K562 (cell line): Measurements from ENCODE around the gene NUCKS1.

ENCODE experiments used
- PHF8 ChIP-seq: fragments of 200-600 bp; sonication (generic); IDR thresholded peaks from 2 replicates; pipeline ENCODE4 v1.6.1; 2012; ENCODE audit warnings: mixed run types, mild to moderate bottlenecking, inconsistent platforms, low read length, moderate library complexity, borderline replicate concordance
- SMAD2 ChIP-seq: fragments of 150-350 bp; IDR thresholded peaks from 2 replicates; pipeline ENCODE4 v1.6.1; 2014; ENCODE audit warnings: low read depth, mild to moderate bottlenecking, low read length
- ZNF174 ChIP-seq: fragments of 250-450 bp; sonication (Bioruptor Pico); IDR thresholded peaks from 2 replicates; pipeline ENCODE4 v1.4.0; 2020; ENCODE audit warnings: mild to moderate bottlenecking
- TF ChIP-seq, protein P1 (sequence below), 3 experiments: IDR thresholded peaks in 2 of 3; conservative IDR thresholded peaks in 1 of 3; 2 replicates each; pipeline ENCODE4 v1.5.1; 2011 to 2012; ENCODE audit warnings: low read length in 3 of 3, mild to moderate bottlenecking in 3 of 3, control low read depth in 2 of 3, improper control_type of control experiment in 1 of 3, inconsistent platforms in 1 of 3, low read depth in 1 of 3, mixed read lengths in 1 of 3, moderate library complexity in 1 of 3; ENCODE audit not compliant: insufficient read depth in 2 of 3
- TF ChIP-seq, protein P2 (sequence below), 3 experiments: fragments of 200-800 bp in 1 of 3; sonication (Bioruptor generic) in 1 of 3; sonication (generic) in 1 of 3; formaldehyde crosslinking in 1 of 3; IDR thresholded peaks; 2 replicates each; pipeline versions ENCODE4 v1.6.1 to v1.8.0; 2016 to 2022; ENCODE audit warnings: mild to moderate bottlenecking in 2 of 3, missing compliant biosample characterization in 2 of 3, missing genetic modification characterization in 2 of 3, missing genetic modification reagents in 1 of 3
- TF ChIP-seq, protein P3 (sequence below): fragments of 250-450 bp; sonication (Bioruptor Pico); IDR thresholded peaks from 2 replicates; pipeline ENCODE4 v1.5.0; 2022; ENCODE audit warnings: mild to moderate bottlenecking

DNA sequence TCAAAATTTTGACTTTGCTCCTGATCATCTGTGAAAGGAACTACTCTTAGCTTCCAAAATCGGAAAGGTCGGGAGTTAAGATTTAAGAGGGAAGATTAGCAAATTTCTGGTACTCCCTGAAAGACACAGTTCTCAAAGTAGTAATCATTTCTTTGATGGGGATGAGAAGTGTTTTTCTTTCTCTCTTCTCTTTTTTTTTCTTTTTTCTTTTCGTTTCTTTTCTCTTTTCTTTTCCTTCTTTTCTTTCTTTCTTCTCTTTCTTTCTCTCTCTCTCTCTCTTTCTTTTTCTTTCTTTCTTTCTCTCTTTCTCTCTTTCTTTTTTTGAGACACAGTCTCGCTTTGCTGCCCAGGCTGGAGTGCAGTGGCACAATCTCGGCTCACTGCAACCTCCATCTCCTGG is 30.4 kb upstream of the NUCKS1 start:
- TF ChIP-seq SMAD2 (no peak), ZNF174 (CRISPR knock-in tag) (no peak), PHF8 (no peak)
- TF ChIP-seq, protein P1, sequence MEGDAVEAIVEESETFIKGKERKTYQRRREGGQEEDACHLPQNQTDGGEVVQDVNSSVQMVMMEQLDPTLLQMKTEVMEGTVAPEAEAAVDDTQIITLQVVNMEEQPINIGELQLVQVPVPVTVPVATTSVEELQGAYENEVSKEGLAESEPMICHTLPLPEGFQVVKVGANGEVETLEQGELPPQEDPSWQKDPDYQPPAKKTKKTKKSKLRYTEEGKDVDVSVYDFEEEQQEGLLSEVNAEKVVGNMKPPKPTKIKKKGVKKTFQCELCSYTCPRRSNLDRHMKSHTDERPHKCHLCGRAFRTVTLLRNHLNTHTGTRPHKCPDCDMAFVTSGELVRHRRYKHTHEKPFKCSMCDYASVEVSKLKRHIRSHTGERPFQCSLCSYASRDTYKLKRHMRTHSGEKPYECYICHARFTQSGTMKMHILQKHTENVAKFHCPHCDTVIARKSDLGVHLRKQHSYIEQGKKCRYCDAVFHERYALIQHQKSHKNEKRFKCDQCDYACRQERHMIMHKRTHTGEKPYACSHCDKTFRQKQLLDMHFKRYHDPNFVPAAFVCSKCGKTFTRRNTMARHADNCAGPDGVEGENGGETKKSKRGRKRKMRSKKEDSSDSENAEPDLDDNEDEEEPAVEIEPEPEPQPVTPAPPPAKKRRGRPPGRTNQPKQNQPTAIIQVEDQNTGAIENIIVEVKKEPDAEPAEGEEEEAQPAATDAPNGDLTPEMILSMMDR (IDR thresholded peaks at IDR 0.05 in 2 of 3, conservative IDR thresholded peaks at IDR 0.05 in 1 of 3; ENCODE audit: insufficient read depth in 2 of 3, low read depth in 1 of 3, low read length in 3 of 3) = no peak
- TF ChIP-seq, protein P2, sequence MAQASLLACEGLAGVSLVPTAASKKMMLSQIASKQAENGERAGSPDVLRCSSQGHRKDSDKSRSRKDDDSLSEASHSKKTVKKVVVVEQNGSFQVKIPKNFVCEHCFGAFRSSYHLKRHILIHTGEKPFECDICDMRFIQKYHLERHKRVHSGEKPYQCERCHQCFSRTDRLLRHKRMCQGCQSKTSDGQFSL (CRISPR knock-in tag; IDR thresholded peaks at IDR 0.05) = no peak
- TF ChIP-seq, protein P2 (tag; IDR thresholded peaks at IDR 0.05) = no peak
- TF ChIP-seq, protein P3, sequence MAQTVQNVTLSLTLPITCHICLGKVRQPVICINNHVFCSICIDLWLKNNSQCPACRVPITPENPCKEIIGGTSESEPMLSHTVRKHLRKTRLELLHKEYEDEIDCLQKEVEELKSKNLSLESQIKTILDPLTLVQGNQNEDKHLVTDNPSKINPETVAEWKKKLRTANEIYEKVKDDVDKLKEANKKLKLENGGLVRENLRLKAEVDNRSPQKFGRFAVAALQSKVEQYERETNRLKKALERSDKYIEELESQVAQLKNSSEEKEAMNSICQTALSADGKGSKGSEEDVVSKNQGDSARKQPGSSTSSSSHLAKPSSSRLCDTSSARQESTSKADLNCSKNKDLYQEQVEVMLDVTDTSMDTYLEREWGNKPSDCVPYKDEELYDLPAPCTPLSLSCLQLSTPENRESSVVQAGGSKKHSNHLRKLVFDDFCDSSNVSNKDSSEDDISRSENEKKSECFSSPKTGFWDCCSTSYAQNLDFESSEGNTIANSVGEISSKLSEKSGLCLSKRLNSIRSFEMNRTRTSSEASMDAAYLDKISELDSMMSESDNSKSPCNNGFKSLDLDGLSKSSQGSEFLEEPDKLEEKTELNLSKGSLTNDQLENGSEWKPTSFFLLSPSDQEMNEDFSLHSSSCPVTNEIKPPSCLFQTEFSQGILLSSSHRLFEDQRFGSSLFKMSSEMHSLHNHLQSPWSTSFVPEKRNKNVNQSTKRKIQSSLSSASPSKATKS (CRISPR knock-in tag) = no peak
